ENCODE data around the gene DHRS3. TPM values are rescaled to one million over a fixed set of nuclear protein-coding genes. Genes with fewer than 3 reads are reported as not detected.

The DHRS3 gene
- total and polyA plus RNA-seq, 2 donors (not counting 3 experiments of a cell fraction or from before 2014, with no cell fraction given) = 54.3 to 75.2 TPM

- FAIRE-seq (no peak), DNase-seq (ENCODE audit: low read depth, low spot score) (no peak)
- Histone ChIP-seq H3K4me2 (ENCODE audit: insufficient read depth, low read length) (no peak overlapping the region), H3K9me1 (replicated peaks; ENCODE audit: control insufficient read depth, extremely low read depth, insufficient read depth, low read length) (no peaks in the 10 kb centered on the region), H3K9me3 (replicated peaks; ENCODE audit: control insufficient read depth, insufficient read depth, low read length) (no peaks in the 10 kb centered on the region), H3K4me1 (ENCODE audit: control insufficient read depth, extremely low read depth, insufficient read depth, low read length) (no peaks in the 10 kb centered on the region), H2AFZ (ENCODE audit: low read depth, low read length) (no peak overlapping the region), H3K36me3 (ENCODE audit: control insufficient read depth in 2 of 2, extremely low read depth in 1 of 2, insufficient read depth in 2 of 2, low read length in 2 of 2) (no peaks in the 10 kb centered on the region), H3K9ac (replicated peaks; ENCODE audit: extremely low read depth, insufficient read depth, low read length) (no peak overlapping the region), H3K27ac (ENCODE audit: insufficient read depth, low read depth, low read length) (no peak overlapping the region), H3K4me3 (replicated peaks in 1 of 3; ENCODE audit: insufficient read depth in 1 of 3, low read depth in 1 of 3, low read length in 3 of 3) (no peak overlapping the region), H3K79me2 (ENCODE audit: control insufficient read depth, insufficient read depth, low read length) (no peaks in the 10 kb centered on the region), H3K27me3 (ENCODE audit: control insufficient read depth in 2 of 2, insufficient read depth in 2 of 2, low read length in 2 of 2) (no peaks in the 10 kb centered on the region), H4K20me1 (replicated peaks; ENCODE audit: control insufficient read depth, extremely low read depth, insufficient read depth, low read length) (no peaks in the 10 kb centered on the region)
- ChIA-PET CTCF (interaction anchor here (1.1 to 6.0 kb wide), 7 partner anchors 8 to 383 kb away, joined by 4 to 165 read pairs (median 22); no protein-coding TSS in a partner anchor), POLR2A (interaction anchor here (0.7 kb wide), 1 partner anchor 70 kb away, joined by 3 read pairs; no protein-coding TSS in a partner anchor)
- TF ChIP-seq CTCF (IDR thresholded peaks at IDR 0.05; ENCODE audit: extremely low read depth in 1 of 2, insufficient read depth in 1 of 2, low read depth in 1 of 2, low read length in 2 of 2) = no peak
- TF ChIP-seq MYC (IDR thresholded peaks at IDR 0.05; ENCODE audit: low read depth, low read length) = no peak
- intact Hi-C loops (cut with micrococcal nuclease) = no loop called here
- BruUV-seq (replicated peaks) = no TSS peak
- dilution Hi-C loops (cut with MboI; ENCODE audit: extremely low pct_ligation_motif_present, low sequenced_read_pairs) = no loop called here
Measured at GRCh38 chr1:12657060-12657884, 39.3 kb upstream of the DHRS3 start.

- no TSS peak for BruUV-seq (replicated peaks)
- intact Hi-C loops (cut with micrococcal nuclease) = no loop called here
- ChIA-PET POLR2A (interaction anchor here (0.7 kb wide), 1 partner anchor 70 kb away, joined by 3 read pairs; no protein-coding TSS in a partner anchor), CTCF (interaction anchor here (0.9 to 6.0 kb wide), 6 partner anchors 10 to 532 kb away, joined by 3 to 165 read pairs (median 24); no protein-coding TSS in a partner anchor)
- Histone ChIP-seq H4K20me1 (replicated peaks; ENCODE audit: control insufficient read depth, extremely low read depth, insufficient read depth, low read length) (no peaks in the 10 kb centered on the region), H3K4me2 (ENCODE audit: insufficient read depth, low read length) (no peak overlapping the region), H3K4me3 (replicated peaks in 1 of 3; ENCODE audit: insufficient read depth in 1 of 3, low read depth in 1 of 3, low read length in 3 of 3) (no peak overlapping the region), H2AFZ (ENCODE audit: low read depth, low read length) (no peak overlapping the region), H3K27me3 (ENCODE audit: control insufficient read depth in 2 of 2, insufficient read depth in 2 of 2, low read length in 2 of 2) (no peaks in the 10 kb centered on the region), H3K9me1 (replicated peaks; ENCODE audit: control insufficient read depth, extremely low read depth, insufficient read depth, low read length) (no peaks in the 10 kb centered on the region), H3K9ac (replicated peaks; ENCODE audit: extremely low read depth, insufficient read depth, low read length) (no peak overlapping the region), H3K36me3 (ENCODE audit: control insufficient read depth in 2 of 2, extremely low read depth in 1 of 2, insufficient read depth in 2 of 2, low read length in 2 of 2) (no peaks in the 10 kb centered on the region), H3K79me2 (ENCODE audit: control insufficient read depth, insufficient read depth, low read length) (no peaks in the 10 kb centered on the region), H3K9me3 (replicated peaks; ENCODE audit: control insufficient read depth, insufficient read depth, low read length) (no peaks in the 10 kb centered on the region), H3K27ac (ENCODE audit: insufficient read depth, low read depth, low read length) (no peak overlapping the region), H3K4me1 (ENCODE audit: control insufficient read depth, extremely low read depth, insufficient read depth, low read length) (no peaks in the 10 kb centered on the region)
- no peak for FAIRE-seq
- DNase-seq (ENCODE audit: low read depth, low spot score) = no peak
- TF ChIP-seq CTCF (IDR thresholded peaks at IDR 0.05; ENCODE audit: extremely low read depth in 1 of 2, insufficient read depth in 1 of 2, low read depth in 1 of 2, low read length in 2 of 2) = no peak
- no peak for TF ChIP-seq JUN (IDR thresholded peaks at IDR 0.05; ENCODE audit: borderline replicate concordance, insufficient read depth, insufficient read length, low read depth)
- TF ChIP-seq FOS (IDR thresholded peaks at IDR 0.05; ENCODE audit: borderline replicate concordance, insufficient read depth, low read length) = no peak
- no peak for TF ChIP-seq POLR2A (IDR thresholded peaks at IDR 0.05; ENCODE audit: low read depth, low read length)
- no peak for TF ChIP-seq MYC (IDR thresholded peaks at IDR 0.05; ENCODE audit: low read depth, low read length)
- TF ChIP-seq MAX (IDR thresholded peaks at IDR 0.05; ENCODE audit: insufficient read depth, insufficient read length) = no peak
- no peak for TF ChIP-seq POLR2AphosphoS5 (IDR thresholded peaks at IDR 0.05; ENCODE audit: insufficient read depth, low read depth, low read length)
- TF ChIP-seq GATA2 (IDR thresholded peaks at IDR 0.05; ENCODE audit: insufficient read depth, insufficient read length, low read depth, low read length) = no peak
- TF ChIP-seq EZH2 (IDR thresholded peaks at IDR 0.05; ENCODE audit: borderline replicate concordance, low read depth, low read length, severe bottlenecking) = no peak
- dilution Hi-C loops (cut with MboI; ENCODE audit: extremely low pct_ligation_motif_present, low sequenced_read_pairs) = no loop called here
Measured at GRCh38 chr1:12656575-12656974, 38.6 kb upstream of the DHRS3 start.
